GM19043 (cell line): Measurements from ENCODE around the gene RPL37.
"Not testable (repeated sequence)": the region's sequence is repeated elsewhere in the genome, so short reads cannot be mapped to it uniquely, and the experiment has no call there.

ENCODE experiments used
- ATAC-seq: cut with Tn5 transposase; IDR thresholded peaks from one replicate; pipeline ENCODE4 v1.9.1; 2021; ENCODE audit warnings: low read depth; ENCODE audit not compliant: unreplicated experiment

The RPL37 gene

GRCh38 chr5:40798012-40798800 lies 36.8 kb downstream of the RPL37 start, which contains the start of gene PRKAA1:
Gene PRKAA1 (minus strand): TSS chr5:40798374. CDS start chr5:40798189, 185 bp downstream.
- peak; percentile 91 for ATAC-seq

DNA sequence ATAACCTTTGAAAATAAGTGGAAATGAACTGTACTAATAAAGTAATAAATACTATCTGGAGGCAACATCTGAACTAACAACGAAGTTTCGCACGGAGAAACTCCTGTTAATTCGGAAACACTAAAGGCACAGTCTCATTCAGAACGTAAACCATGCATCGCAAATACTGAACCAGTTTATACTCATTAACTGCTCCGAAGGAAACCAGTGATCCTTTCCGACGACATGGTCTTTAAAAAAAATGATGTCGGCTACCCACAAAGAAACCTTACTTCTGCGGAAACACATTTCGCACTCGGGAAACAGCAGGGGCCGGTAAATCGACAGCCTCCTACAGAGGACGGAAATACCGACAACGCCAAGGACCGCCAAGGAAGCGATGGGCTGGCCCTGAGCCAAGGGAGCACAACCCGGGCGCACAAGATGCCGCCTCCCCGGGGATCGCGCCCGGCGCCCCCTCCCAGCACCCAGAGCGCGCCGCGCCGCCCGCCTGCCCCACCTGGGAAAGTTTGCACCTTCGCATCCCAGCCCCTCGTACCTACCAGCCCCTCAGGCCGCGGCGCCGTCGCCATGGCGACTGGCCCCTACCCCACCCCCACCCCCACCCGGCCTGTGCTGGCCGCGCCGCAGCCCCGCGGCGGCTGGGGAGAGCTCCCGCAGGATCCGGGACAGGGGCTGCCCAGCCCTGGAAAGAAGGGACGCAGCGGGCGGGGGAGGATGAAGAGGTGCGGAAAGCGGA lies 37.6 kb downstream of the RPL37 start:
- peak; percentile 33 for ATAC-seq

DNA sequence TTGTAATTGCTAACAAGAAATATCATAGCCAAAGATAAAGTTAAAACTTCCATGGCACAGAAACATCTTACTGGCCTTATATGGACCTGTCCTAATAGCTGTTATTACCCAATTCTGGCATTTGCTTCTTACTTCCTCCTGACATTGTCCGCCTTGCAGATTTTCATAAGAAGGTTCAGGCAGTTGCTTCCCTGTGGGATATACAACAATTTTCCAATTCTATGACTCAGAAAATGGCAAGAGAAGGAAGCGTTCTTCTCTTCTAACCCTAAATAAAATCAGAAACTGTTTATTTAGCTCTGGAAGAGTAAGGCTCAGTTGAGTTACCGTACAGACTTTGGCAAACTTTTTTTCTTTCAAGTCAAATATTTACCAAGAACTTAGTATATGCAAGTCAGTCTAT lies 38.5 kb downstream of the RPL37 start:
- no peak for ATAC-seq

GRCh38 chr5:40794877-40795276 lies 40.1 kb downstream of the RPL37 start:
- not testable (repeated sequence) for ATAC-seq

DNA sequence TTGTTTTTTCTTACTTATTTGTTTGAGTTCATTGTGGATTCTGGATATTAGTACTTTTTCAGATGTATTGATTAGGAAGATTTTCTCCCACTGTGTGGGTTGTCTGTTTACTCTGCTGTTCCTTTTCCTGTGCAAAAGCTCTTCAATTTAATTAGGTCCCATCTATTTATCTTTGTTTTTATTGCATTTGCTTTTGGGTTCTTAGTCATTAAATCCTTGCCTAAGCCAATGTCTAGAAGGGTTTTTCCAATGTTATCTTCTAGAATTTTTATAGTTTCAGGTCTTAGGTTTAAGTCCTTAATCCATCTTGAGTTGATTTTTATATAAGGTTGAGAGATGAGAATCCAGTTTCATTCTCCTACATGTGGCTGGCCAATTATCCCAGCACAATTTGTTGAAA lies 40.7 kb downstream of the RPL37 start:
- ATAC-seq = not testable (repeated sequence)

GRCh38 chr5:40792691-40793090 lies 42.3 kb downstream of the RPL37 start:
- ATAC-seq = not testable (repeated sequence)

- no peak for ATAC-seq
These were observed 43.3 kb downstream of the RPL37 start for GRCh38 chr5:40791715-40792139.

DNA sequence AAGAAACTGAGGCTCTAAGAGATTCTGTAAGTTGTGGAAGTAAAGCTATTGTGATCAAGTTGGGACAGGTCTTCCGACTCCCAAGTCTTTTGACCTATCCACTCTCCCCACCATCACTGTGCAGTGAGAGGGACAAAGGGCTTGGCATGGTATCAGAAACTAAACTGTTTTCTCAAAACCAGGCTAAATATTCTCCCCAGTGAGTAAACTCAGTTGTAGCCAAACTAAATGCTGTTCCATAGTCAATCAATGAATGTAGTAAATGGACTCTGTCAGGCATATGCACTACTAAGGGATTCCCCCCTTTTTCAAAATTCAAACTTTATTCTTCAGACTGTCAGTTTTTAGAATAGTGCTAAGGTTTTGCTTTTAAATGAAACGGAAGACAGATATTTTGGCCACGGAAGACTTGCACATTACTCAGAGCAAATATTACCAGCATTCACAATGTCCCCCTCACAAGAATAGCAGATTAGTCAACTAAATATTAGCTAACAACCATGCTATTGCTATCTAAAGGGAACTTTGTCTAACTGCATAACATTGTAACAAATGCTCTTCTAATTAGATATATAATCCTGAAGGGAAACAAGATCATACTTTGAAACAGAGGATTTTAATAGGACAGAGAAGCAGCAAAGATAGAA lies 44.0 kb downstream of the RPL37 start:
- no peak for ATAC-seq

- not testable (repeated sequence) for ATAC-seq
These were observed 46.1 kb downstream of the RPL37 start for GRCh38 chr5:40788941-40789340.

GRCh38 chr5:40787986-40788385 lies 47.0 kb downstream of the RPL37 start:
- no peak for ATAC-seq

- ATAC-seq = not testable (repeated sequence)
These were observed 48.4 kb downstream of the RPL37 start for GRCh38 chr5:40786664-40787063.

- no peak for ATAC-seq
These were observed 50.1 kb downstream of the RPL37 start for GRCh38 chr5:40784916-40785315.

GRCh38 chr5:40784027-40784653 lies 50.9 kb downstream of the RPL37 start:
- no peak for ATAC-seq

DNA sequence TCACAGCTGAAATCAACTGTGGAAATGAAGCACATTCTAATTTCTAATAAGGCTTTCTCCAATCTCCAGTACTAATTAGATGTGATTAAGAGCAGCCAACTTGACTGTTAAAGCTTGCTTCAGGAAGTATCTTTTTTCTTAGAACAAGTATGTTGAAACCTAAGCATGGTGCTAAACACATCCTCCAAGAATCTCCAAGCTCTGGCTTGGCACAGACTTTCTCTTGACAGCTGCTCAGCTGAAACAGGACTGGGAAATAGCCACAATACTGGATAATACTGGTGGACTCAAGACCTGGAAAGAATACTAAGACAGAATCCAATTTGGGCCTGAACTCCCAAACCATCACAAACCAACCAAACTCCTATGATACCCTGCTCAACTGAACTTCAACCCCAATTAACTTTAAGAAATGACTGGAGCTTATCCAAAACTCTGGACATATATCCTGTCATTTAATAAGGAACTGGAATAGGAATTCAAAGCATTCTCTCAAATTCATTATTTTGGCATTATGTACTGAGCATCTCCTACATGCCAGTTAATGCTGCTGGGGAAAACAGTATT lies 53.1 kb downstream of the RPL37 start:
- no peak for ATAC-seq

DNA sequence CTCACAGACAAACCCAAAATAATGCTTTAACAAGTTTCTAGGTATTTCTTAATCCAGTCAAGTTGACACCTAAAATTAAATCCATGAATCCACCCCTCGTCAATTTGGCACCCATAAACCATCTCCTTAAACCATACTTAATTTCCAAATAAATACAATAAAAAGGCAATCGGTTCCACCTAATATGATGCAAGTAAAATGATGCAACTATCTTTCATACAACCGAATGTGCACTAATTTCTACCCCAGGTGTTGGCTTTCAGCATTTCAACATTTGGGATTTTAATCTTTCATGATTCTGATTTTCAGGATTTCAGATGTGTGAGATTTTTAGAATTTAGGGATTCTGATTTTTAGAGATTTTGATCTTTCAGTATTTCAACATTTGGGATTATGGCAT lies 54.2 kb downstream of the RPL37 start:
- no peak for ATAC-seq

DNA sequence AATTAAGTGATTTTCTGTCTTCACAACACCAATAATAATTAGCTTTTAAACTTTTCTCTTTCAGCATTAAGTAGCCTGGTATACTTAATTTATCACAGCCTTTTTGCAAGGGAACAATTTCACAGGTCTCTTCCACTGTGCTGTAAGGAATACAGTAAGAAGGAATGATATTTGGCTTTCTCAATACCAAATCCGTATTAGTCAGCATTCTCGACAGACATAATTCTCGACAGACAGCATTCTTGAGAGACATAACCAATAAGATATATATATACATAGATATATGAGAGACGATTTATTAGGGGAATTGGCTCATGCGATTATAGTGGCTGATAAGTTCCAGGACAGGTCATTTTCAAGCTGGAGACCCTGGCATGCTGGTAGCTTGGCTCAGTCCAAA lies 54.8 kb downstream of the RPL37 start:
- no peak for ATAC-seq

GRCh38 chr5:40779561-40779960 lies 55.5 kb downstream of the RPL37 start:
- ATAC-seq = no peak

GRCh38 chr5:40778133-40778532 lies 56.9 kb downstream of the RPL37 start:
- no peak for ATAC-seq

DNA sequence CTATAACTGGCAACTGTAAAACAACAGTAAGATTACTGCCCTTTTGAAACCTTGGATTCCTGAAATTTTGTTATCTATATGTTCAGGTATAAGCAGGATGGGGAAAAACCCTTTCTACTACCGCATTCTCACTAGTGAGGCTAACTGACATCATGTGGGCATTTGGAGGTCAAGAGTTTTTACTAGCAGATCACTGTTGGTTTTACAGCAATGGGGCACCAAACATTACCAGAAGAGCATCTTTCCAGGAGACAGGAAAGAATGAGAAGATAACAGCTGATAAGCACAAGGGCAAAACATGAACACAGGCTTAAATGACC lies 58.4 kb downstream of the RPL37 start:
- ATAC-seq = no peak

DNA sequence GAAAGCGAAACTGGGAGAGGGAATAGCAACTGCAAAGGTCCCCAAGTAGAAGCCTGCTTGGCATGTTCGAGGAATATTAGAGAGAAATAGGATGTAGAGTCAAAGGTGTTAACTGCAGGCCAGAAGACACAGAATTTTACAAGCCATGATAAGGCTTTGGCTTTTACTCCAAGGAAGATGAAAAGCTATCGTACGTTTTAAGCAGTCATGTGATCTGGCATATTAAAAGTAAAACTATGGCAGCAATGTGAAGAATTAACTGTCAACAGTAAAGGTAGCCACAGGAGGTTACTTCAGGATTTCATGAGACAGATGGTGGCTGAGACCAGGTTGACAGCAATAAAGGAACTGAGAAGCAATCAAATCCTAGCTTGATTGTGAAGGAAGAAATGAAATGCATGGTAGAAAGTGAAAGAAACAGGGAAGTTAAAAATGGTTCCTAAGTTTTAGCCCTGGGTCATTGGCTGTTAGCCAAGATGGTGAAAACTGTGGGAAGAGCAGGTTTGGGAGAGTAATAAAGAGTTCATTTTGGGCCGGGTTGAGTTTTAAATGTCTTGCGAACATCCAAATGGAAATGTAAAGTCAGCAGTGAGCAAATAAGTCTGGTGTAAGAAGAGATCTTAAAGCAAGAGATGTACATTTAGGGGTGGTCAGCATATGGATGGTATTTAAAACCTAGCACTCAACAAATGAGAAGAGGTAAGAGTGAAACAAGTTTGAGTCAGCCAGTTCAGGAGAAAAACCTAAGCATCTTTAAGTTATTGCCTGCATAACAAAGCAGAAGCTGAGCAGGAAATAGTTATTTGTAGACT lies 59.0 kb downstream of the RPL37 start:
- no peak for ATAC-seq
